HEK293 (cell line): ENCODE measurements around the gene PAQR7.

Experiments used
- CTCF ChIA-PET: fragments of 350-600 bp; formaldehyde crosslinking; extraction: SDS; loops from one replicate; lab custom pipeline; 2021; ENCODE audit warnings: antibody characterized with exemption; lab: Yijun Ruan, JAX
- POLR2A ChIA-PET: fragments of 300-600 bp; formaldehyde crosslinking; extraction: SDS; loops from one replicate; lab custom pipeline; 2020; ENCODE audit warnings: antibody characterized with exemption, inconsistent platforms; lab: Yijun Ruan, JAX
- H3K27ac ChIP-seq: fragments of 200-500 bp; sonication (Bioruptor generic); 2 replicates; pipeline ENCODE4 v1.5.1; 2014; ENCODE audit warnings: low read depth, low read length, control low read depth, inconsistent platforms; ENCODE audit errors: extremely low read depth
- H3K36me3 ChIP-seq, 2 experiments: fragments of 200-500 bp in 1 of 2; sonication (Bioruptor generic) in 1 of 2; 1 replicate in 1 of 2; 2 replicates in 1 of 2; pipeline ENCODE4 v1.5.1; 2014 to 2017; ENCODE audit warnings: inconsistent platforms in 2 of 2, low read length in 2 of 2; ENCODE audit not compliant: control insufficient read depth in 2 of 2, insufficient read depth in 1 of 2
- H3K4me1 ChIP-seq: fragments of 200-500 bp; sonication (Bioruptor generic); 2 replicates; pipeline ENCODE4 v1.5.1; 2014; ENCODE audit warnings: mild to moderate bottlenecking, low read length, inconsistent platforms; ENCODE audit not compliant: control insufficient read depth, insufficient read depth
- H3K4me3 ChIP-seq: 2 replicates; pipeline ENCODE4 v1.5.1; 2011; ENCODE audit warnings: low read depth, mild to moderate bottlenecking, control low read depth, low read length, moderate library complexity
- H3K9me3 ChIP-seq: fragments of 200-500 bp; sonication (Bioruptor generic); 2 replicates; pipeline ENCODE4 v1.5.1; 2014; ENCODE audit warnings: low read depth, low read length, inconsistent platforms; ENCODE audit not compliant: control insufficient read depth, insufficient read depth
- GLIS1 ChIP-seq: fragments of 450-650 bp; formaldehyde crosslinking; IDR thresholded peaks from 2 replicates; pipeline ENCODE4 v1.5.1; 2016; ENCODE audit warnings: missing biosample characterization, missing genetic modification characterization
- HIC1 ChIP-seq: fragments of 450-650 bp; formaldehyde crosslinking; IDR thresholded peaks from 2 replicates; pipeline ENCODE4 v1.5.1; 2016; ENCODE audit warnings: missing biosample characterization, missing genetic modification characterization
- KLF8 ChIP-seq: fragments of 450-650 bp; formaldehyde crosslinking; IDR thresholded peaks from 2 replicates; pipeline ENCODE4 v1.5.1; 2016; ENCODE audit warnings: missing biosample characterization, missing genetic modification characterization
- PBX3 ChIP-seq: sonication (generic); formaldehyde crosslinking; IDR thresholded peaks from 2 replicates; pipeline ENCODE4 v1.8.1; 2022; ENCODE audit warnings: mild to moderate bottlenecking, moderate library complexity, missing genetic modification reagents
- PRDM10 ChIP-seq: fragments of 450-650 bp; formaldehyde crosslinking; IDR thresholded peaks from 2 replicates; pipeline ENCODE4 v1.5.1; 2016; ENCODE audit warnings: missing biosample characterization, missing genetic modification characterization
- RBAK ChIP-seq: fragments of 450-650 bp; formaldehyde crosslinking; IDR thresholded peaks from 2 replicates; pipeline ENCODE4 v1.5.1; 2016; ENCODE audit warnings: missing biosample characterization, missing genetic modification characterization
- ZBTB26 ChIP-seq: fragments of 450-650 bp; formaldehyde crosslinking; optimal IDR thresholded peaks from 2 replicates; pipeline ENCODE3; 2016; ENCODE audit warnings: missing biosample characterization, mild to moderate bottlenecking, missing genetic modification characterization
- ZBTB6 ChIP-seq: fragments of 450-650 bp; formaldehyde crosslinking; IDR thresholded peaks from 2 replicates; pipeline ENCODE4 v1.5.1; 2017; ENCODE audit warnings: missing biosample characterization, missing genetic modification characterization
- ZNF10 ChIP-seq: fragments of 450-650 bp; formaldehyde crosslinking; IDR thresholded peaks from 2 replicates; pipeline ENCODE4 v1.5.1; 2017; ENCODE audit warnings: missing biosample characterization, missing genetic modification characterization
- ZNF114 ChIP-seq: fragments of 450-650 bp; formaldehyde crosslinking; IDR thresholded peaks from 2 replicates; pipeline ENCODE4 v1.5.0; 2017; ENCODE audit warnings: missing biosample characterization, missing genetic modification characterization
- ZNF473 ChIP-seq: fragments of 450-650 bp; formaldehyde crosslinking; IDR thresholded peaks from 2 replicates; pipeline ENCODE4 v1.5.1; 2017; ENCODE audit warnings: missing biosample characterization, missing genetic modification characterization
- ZNF629 ChIP-seq: fragments of 450-650 bp; formaldehyde crosslinking; IDR thresholded peaks from 2 replicates; pipeline ENCODE4 v1.5.1; 2017; ENCODE audit warnings: missing biosample characterization, missing genetic modification characterization
- ZNF660 ChIP-seq: fragments of 450-650 bp; IDR thresholded peaks from 2 replicates; pipeline ENCODE4 v1.5.1; 2018; ENCODE audit warnings: missing biosample characterization, mild to moderate bottlenecking, missing genetic modification characterization
- ZNF664 ChIP-seq: fragments of 450-650 bp; formaldehyde crosslinking; IDR thresholded peaks from 2 replicates; pipeline ENCODE4 v1.5.1; 2016; ENCODE audit warnings: missing biosample characterization, missing genetic modification characterization
- ZNF830 ChIP-seq: fragments of 450-650 bp; IDR thresholded peaks from 2 replicates; pipeline ENCODE4 v1.5.0; 2018; ENCODE audit warnings: missing biosample characterization, missing genetic modification characterization, low read depth, mild to moderate bottlenecking, moderate library complexity

PAQR7 gene

GRCh38 chr1:25889470-25889869 is 14.0 kb upstream of the PAQR7 start (continued):
- TF ChIP-seq PBX3 (CRISPR knock-in tag) (no peak), ZNF660 (tag by site-specific recombination) (no peak), ZNF10 (tag by site-specific recombination) (no peak), HIC1 (tag by site-specific recombination) (0 out of 2 replicates have a peak, but pooled peaks have one; percentile 17), RBAK (tag by site-specific recombination) (no peak), ZBTB6 (tag by site-specific recombination) (no peak), ZNF629 (tag by site-specific recombination) (no peak)

- Histone ChIP-seq H3K4me3 (no peak overlapping the region), H3K4me1 (no peaks in the 10 kb centered on the region), H3K27ac (no peak overlapping the region), H3K36me3 (peaks cover 0 to 7% of the 10 kb centered on the region in 2 experiments; a peak in 1 of 3 replicates), H3K9me3 (no peaks in the 10 kb centered on the region)
- POLR2A ChIA-PET = no interaction called here
- CTCF ChIA-PET = interaction anchor here (1.3 kb wide), 1 partner anchor 36 kb away, joined by 3 read pairs; no protein-coding TSS in a partner anchor
- TF ChIP-seq ZBTB26 (tag by site-specific recombination) (no peak), ZNF830 (tag by site-specific recombination) (no peak), KLF8 (no peak), PRDM10 (tag by site-specific recombination) (no peak), ZNF473 (tag by site-specific recombination) (no peak), ZNF664 (tag by site-specific recombination) (no peak), GLIS1 (tag by site-specific recombination) (no peak), ZNF114 (tag by site-specific recombination) (no peak)
Observed at GRCh38 chr1:25888426-25888987, 13.0 kb upstream of the PAQR7 start.
